ENCODE measurements around the gene EFNA5. TPM values are rescaled to one million over a fixed set of nuclear protein-coding genes. Genes with fewer than 3 reads are reported as not detected.

EFNA5 gene
- total and polyA plus RNA-seq, 2 of the 8 experiments (the other 6 are each of a cell fraction or from before 2014, with no cell fraction given), result 9.6 to 21.8 TPM

DNA sequence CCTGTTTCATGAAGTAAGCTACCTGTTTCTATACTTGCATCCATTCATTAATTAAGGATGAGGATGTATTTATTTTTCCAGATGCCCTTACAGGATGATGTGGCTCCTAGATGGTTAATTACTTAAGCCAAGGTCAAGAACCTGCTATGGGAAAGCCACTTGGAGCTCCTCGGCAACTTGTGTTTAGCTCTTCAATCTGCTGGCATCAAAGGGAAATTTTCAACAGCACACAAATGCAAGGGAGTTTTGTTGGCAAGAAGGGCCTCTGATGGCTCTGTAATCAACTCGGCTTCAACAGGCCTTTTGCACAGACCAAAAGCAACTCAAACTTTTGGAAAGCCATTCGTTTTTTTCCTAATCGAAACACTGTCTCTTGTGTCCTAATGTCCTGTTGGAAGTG, 125.3 kb downstream of the EFNA5 start:
- Histone ChIP-seq H2AK5ac (ENCODE audit: low read depth, low read length) (no peak overlapping the region), H4K8ac (ENCODE audit: extremely low read depth, insufficient read depth, low read length) (no peak overlapping the region), H3K9ac (replicated peaks in 1 of 4; ENCODE audit: extremely low read depth in 1 of 4, low read depth in 3 of 4, low read length in 3 of 4) (no peak overlapping the region), H2BK15ac (ENCODE audit: low read length) (no peak overlapping the region), H3K23me2 (ENCODE audit: low read depth, low read length) (no peaks in the 10 kb centered on the region), H4K91ac (replicated peaks; ENCODE audit: insufficient read length, low read length) (no peak overlapping the region), H3K23ac (ENCODE audit: insufficient read length) (no peak overlapping the region), H3K79me2 (ENCODE audit: control insufficient read depth in 1 of 2, insufficient read depth in 2 of 2, low read length in 2 of 2) (peaks cover 0 to 3% of the 10 kb centered on the region in 2 experiments; a peak in 1 of 4 replicates), H3K4me2 (ENCODE audit: insufficient read depth in 1 of 2, low read depth in 2 of 2, low read length in 2 of 2) (no peak overlapping the region), H4K20me1 (replicated peaks in 1 of 2; ENCODE audit: control insufficient read depth in 1 of 2, insufficient read depth in 2 of 2, low read length in 2 of 2) (peaks cover 0 to 3% of the 10 kb centered on the region in 2 experiments), H2BK20ac (ENCODE audit: low read length) (no peak overlapping the region), H3K4me3 (ENCODE audit: extremely low read depth in 1 of 4, insufficient read depth in 2 of 4, low read depth in 3 of 4, low read length in 4 of 4) (no peak overlapping the region), H3K14ac (ENCODE audit: insufficient read length) (no peak overlapping the region), H3K27me3 (replicated peaks in 1 of 4; ENCODE audit: control insufficient read depth in 3 of 4, extremely low read depth in 1 of 4, insufficient read depth in 3 of 4, low read length in 3 of 4) (no peaks in the 10 kb centered on the region), H4K5ac (ENCODE audit: insufficient read length, low read depth, low read length) (no peak overlapping the region), H3K36me3 (ENCODE audit: control insufficient read depth in 2 of 4, insufficient read depth in 4 of 4, low read length in 3 of 4) (no peaks in the 10 kb centered on the region), H3K4ac (replicated peaks; ENCODE audit: insufficient read length, low read depth, low read length) (no peak overlapping the region), H2AFZ (ENCODE audit: low read length) (no peak overlapping the region), H3K9me3 (ENCODE audit: insufficient read depth in 2 of 2, low read depth in 1 of 2, low read length in 1 of 2) (no peaks in the 10 kb centered on the region), H3K4me1 (replicated peaks in 1 of 4; ENCODE audit: control insufficient read depth in 3 of 4, insufficient read depth in 4 of 4, low read length in 3 of 4) (peaks cover 0 to 13% (median 7%) of the 10 kb centered on the region in 4 experiments; a peak in 3 of 7 replicates), H3K18ac (ENCODE audit: extremely low read depth, low read length) (no peak overlapping the region), H2BK12ac (ENCODE audit: low read depth, low read length) (no peak overlapping the region), H2BK5ac (ENCODE audit: low read depth, low read length) (no peak overlapping the region), H3K79me1 (ENCODE audit: low read depth, low read length) (peaks cover 3% of the 10 kb centered on the region; the same call in 1 of the 2 replicates), H2BK120ac (replicated peaks; ENCODE audit: low read depth, low read length) (no peak overlapping the region), H3K56ac (replicated peaks; ENCODE audit: insufficient read length, low read depth, low read length) (no peak overlapping the region), H3K27ac (ENCODE audit: low read depth, low read length) (no peak overlapping the region)
- ChIA-PET CTCF (ENCODE audit: partially characterized antibody) (interaction anchor here (0.6 to 3.6 kb wide), 4 partner anchors 8 to 59 kb away, joined by 3 to 14 read pairs (median 4); no protein-coding TSS in a partner anchor), POLR2A (ENCODE audit: partially characterized antibody) (no interaction called here)
- FAIRE-seq, result no peak
- DNase-seq (ENCODE audit: low read depth in 1 of 2, low spot score in 2 of 2), result no peak
- TF ChIP-seq SAP30 (IDR thresholded peaks at IDR 0.05; ENCODE audit: insufficient read depth, insufficient replicate concordance, low read length), result no peak
- WGBS, 2 experiments (ENCODE audit: extremely low coverage in 1 of 2, insufficient coverage in 1 of 2, insufficient read length in 1 of 2, insufficient replicate concordance in 2 of 2, low coverage in 1 of 2, low lambda C conversion rate in 2 of 2, missing lambda C conversion rate in 1 of 2), result 87% methylated on average over 4 of the region's 4 CpGs; no CpG with 5 or more reads in 1 of the 2 experiments

Data from H1 (cell line).